CD8-positive, alpha-beta memory T cell (primary cell): ENCODE data around the gene CNOT4. TPM values are rescaled to one million over a fixed set of nuclear protein-coding genes. Genes with fewer than 3 reads are reported as not detected.

Experiments
- CTCF ChIA-PET: fragments of 350-600 bp; sonication (Branson Sonifier 250); formaldehyde crosslinking; loops from one replicate; lab custom pipeline; 2021; ENCODE audit warnings: antibody characterized with exemption; lab: Charles Lee
- POLR2A ChIA-PET: fragments of 350-600 bp; sonication (Branson Sonifier 250); formaldehyde crosslinking; loops from one replicate; lab custom pipeline; 2021; ENCODE audit warnings: antibody characterized with exemption; lab: Charles Lee
- DNase-seq, 5 donors: peaks; one replicate each; pipeline versions ENCODE4 v3.0.0 to v3.0.0-alpha.2; 2020 to 2022; ENCODE audit warnings: mixed read lengths in 1 of 5
- H3K27ac ChIP-seq: one replicate; pipeline ENCODE4 v1.7.0; 2013; ENCODE audit warnings: low read depth, mild to moderate bottlenecking, low read length, moderate library complexity
- H3K27me3 ChIP-seq: 2 replicates; pipeline ENCODE4 v1.7.0; 2013; ENCODE audit warnings: low read length, mild to moderate bottlenecking; ENCODE audit not compliant: insufficient read depth, poor library complexity, severe bottlenecking
- H3K36me3 ChIP-seq: 2 replicates; pipeline ENCODE4 v1.7.0; 2013; ENCODE audit warnings: mild to moderate bottlenecking, low read length, moderate library complexity; ENCODE audit not compliant: insufficient read depth
- H3K4me1 ChIP-seq: 2 replicates; pipeline ENCODE4 v1.7.0; 2013; ENCODE audit warnings: mild to moderate bottlenecking, low read length, moderate library complexity; ENCODE audit not compliant: insufficient read depth
- H3K4me3 ChIP-seq: 2 replicates; pipeline ENCODE4 v1.7.0; 2013; ENCODE audit warnings: mild to moderate bottlenecking, low read length
- H3K9me3 ChIP-seq: 2 replicates; pipeline ENCODE4 v1.7.0; 2013; ENCODE audit warnings: mild to moderate bottlenecking, low read length
- H3K27ac Mint-ChIP-seq, 8 donors: one replicate each; pipeline ENCODE4 v1.8.0; 2020 to 2021; ENCODE audit warnings: mixed read lengths in 8 of 8, mild to moderate bottlenecking in 6 of 8, inconsistent platforms in 3 of 8, moderate library complexity in 3 of 8
- H3K27me3 Mint-ChIP-seq, 2 donors: one replicate each; pipeline ENCODE4 v1.8.0; 2020 to 2021; ENCODE audit warnings: mixed read lengths in 2 of 2, mild to moderate bottlenecking in 1 of 2, moderate library complexity in 1 of 2
- H3K36me3 Mint-ChIP-seq, 3 donors: one replicate each; pipeline ENCODE4 v1.8.0; 2020 to 2021; ENCODE audit warnings: mixed read lengths in 3 of 3, inconsistent platforms in 1 of 3, mild to moderate bottlenecking in 1 of 3
- H3K4me1 Mint-ChIP-seq, 3 donors: one replicate each; pipeline ENCODE4 v1.8.0; 2020 to 2021; ENCODE audit warnings: mixed read lengths in 3 of 3, inconsistent platforms in 1 of 3, mild to moderate bottlenecking in 1 of 3
- H3K4me3 Mint-ChIP-seq, 7 donors: one replicate each; pipeline ENCODE4 v1.8.0; 2020 to 2021; ENCODE audit warnings: mixed read lengths in 7 of 7, mild to moderate bottlenecking in 6 of 7, moderate library complexity in 4 of 7, inconsistent platforms in 2 of 7
- H3K9me3 Mint-ChIP-seq, 5 donors: one replicate each; pipeline ENCODE4 v1.8.0; 2020 to 2022; ENCODE audit warnings: mixed read lengths in 5 of 5, mild to moderate bottlenecking in 3 of 5, moderate library complexity in 2 of 5, inconsistent platforms in 1 of 5
- polyA plus RNA-seq: library from polyadenylated mRNA; unstranded; fragments of 300-500 nt; fragmentation: Illumina TruSeq; gene quantifications from one replicate; pipeline ENCODE4 v1.2.3, GENCODE V29; 2021
- total RNA-seq, 2 experiments: library from RNA; stranded (reverse); gene quantifications; one replicate each; pipeline ENCODE4 v1.2.3, GENCODE V29; 2021

The CNOT4 gene
- total and polyA plus RNA-seq, 3 experiments from 2014 or later = 19.3 to 21.8 (median 21.5) TPM

GRCh38 chr7:135523146-135523545 is 13.2 kb upstream of the CNOT4 start:
- Mint-ChIP-seq H3K4me1 (no peaks in the 10 kb centered on the region), H3K4me3 (no peak overlapping the region), H3K9me3 (peaks cover 0 to 3% (median 0%) of the 10 kb centered on the region in 5 donors), H3K27me3 (peaks cover 9% of the 10 kb centered on the region in 2 donors), H3K36me3 (peaks cover 0 to 5% (median 0%) of the 10 kb centered on the region in 3 donors), H3K27ac (no peak overlapping the region)
- Histone ChIP-seq H3K4me1 (no peaks in the 10 kb centered on the region), H3K4me3 (no peak overlapping the region), H3K27ac (no peak overlapping the region), H3K9me3 (no peaks in the 10 kb centered on the region), H3K36me3 (no peaks in the 10 kb centered on the region), H3K27me3 (no peaks in the 10 kb centered on the region)
- CTCF ChIA-PET = no interaction called here
- POLR2A ChIA-PET = no interaction called here
- no peak for DNase-seq

DNA sequence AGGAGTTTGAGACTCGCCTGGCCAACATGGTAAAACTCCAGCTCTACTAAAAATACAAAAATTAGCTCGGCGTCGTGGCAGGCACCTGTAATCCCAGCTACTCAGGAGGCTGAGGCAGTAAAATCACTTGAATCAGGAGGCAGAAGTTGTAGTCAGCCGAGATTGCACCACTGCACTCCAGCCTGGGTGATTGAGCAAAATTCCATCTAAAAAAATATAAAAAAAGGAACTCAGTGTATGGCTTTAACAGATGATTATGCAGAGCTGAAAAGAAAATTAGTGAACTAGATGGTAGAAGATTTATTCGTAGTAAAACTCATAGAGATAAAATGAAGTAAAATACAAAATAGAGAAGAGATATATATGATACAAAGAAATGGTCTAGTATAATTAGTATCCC is 12.6 kb upstream of the CNOT4 start:
- ChIA-PET POLR2A (no interaction called here), CTCF (no interaction called here)
- Histone ChIP-seq H3K4me3 (no peak overlapping the region), H3K36me3 (no peaks in the 10 kb centered on the region), H3K4me1 (no peaks in the 10 kb centered on the region), H3K27me3 (no peaks in the 10 kb centered on the region), H3K9me3 (no peaks in the 10 kb centered on the region), H3K27ac (no peak overlapping the region)
- Mint-ChIP-seq H3K36me3 (peaks cover 0 to 5% (median 0%) of the 10 kb centered on the region in 3 donors), H3K9me3 (peaks cover 0 to 3% (median 0%) of the 10 kb centered on the region in 5 donors), H3K27me3 (peaks cover 9% of the 10 kb centered on the region in 2 donors), H3K27ac (no peak overlapping the region), H3K4me1 (no peaks in the 10 kb centered on the region), H3K4me3 (no peak overlapping the region)
- no peak for DNase-seq

DNA sequence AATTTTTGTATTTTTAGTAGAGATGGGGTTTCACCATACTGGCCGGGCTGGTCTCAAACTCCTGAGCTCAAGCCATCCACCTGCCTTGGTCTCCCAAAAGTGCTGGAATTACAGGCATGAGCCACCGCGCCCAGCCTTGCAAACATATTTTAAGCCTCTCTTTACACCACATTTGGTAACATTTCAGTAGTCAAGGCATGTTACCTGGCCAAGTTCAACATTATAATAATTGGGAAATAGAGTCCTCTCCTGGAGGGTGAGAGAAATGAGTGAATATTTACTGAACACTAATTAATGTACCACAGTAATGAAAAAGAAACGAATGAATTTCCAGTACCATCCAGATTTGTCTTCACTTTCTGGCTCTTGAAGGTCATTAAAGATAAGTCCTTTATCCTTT is 10.0 kb upstream of the CNOT4 start:
- ChIA-PET CTCF (interaction anchor here (1.3 kb wide), 2 partner anchors 21 to 125 kb away, joined by 3 read pairs; no protein-coding TSS in a partner anchor), POLR2A (no interaction called here)
- Histone ChIP-seq H3K27ac (no peak overlapping the region), H3K36me3 (no peaks in the 10 kb centered on the region), H3K27me3 (no peaks in the 10 kb centered on the region), H3K9me3 (no peaks in the 10 kb centered on the region), H3K4me1 (no peaks in the 10 kb centered on the region), H3K4me3 (no peak overlapping the region)
- Mint-ChIP-seq H3K4me3 (no peak overlapping the region), H3K36me3 (peaks cover 0 to 5% (median 0%) of the 10 kb centered on the region in 3 donors), H3K27ac (no peak overlapping the region), H3K4me1 (no peaks in the 10 kb centered on the region), H3K27me3 (peaks cover under 1 to 3% of the 10 kb centered on the region in 2 donors), H3K9me3 (peaks cover 0 to 3% (median 0%) of the 10 kb centered on the region in 5 donors)
- no peak for DNase-seq

GRCh38 chr7:135519233-135519688 is 9.4 kb upstream of the CNOT4 start:
- no peak overlapping the region for H3K4me3 ChIP-seq
- no peaks in the 10 kb centered on the region for H3K27me3 ChIP-seq
- Mint-ChIP-seq H3K9me3 (peaks cover 0 to 3% (median 0%) of the 10 kb centered on the region in 5 donors), H3K27ac (no peak overlapping the region), H3K4me1 (no peaks in the 10 kb centered on the region), H3K27me3 (peaks cover 0 to 3% of the 10 kb centered on the region in 2 donors), H3K36me3 (peaks cover 0 to 5% (median 0%) of the 10 kb centered on the region in 3 donors), H3K4me3 (no peak overlapping the region)
- no peak for DNase-seq
- no peak overlapping the region for H3K27ac ChIP-seq
- ChIA-PET CTCF (interaction anchor here (1.3 kb wide), 2 partner anchors 21 to 126 kb away, joined by 3 read pairs; no protein-coding TSS in a partner anchor), POLR2A (no interaction called here)
- no peaks in the 10 kb centered on the region for H3K4me1 ChIP-seq
- no peaks in the 10 kb centered on the region for H3K9me3 ChIP-seq
- no peaks in the 10 kb centered on the region for H3K36me3 ChIP-seq

GRCh38 chr7:135518748-135519147 is 8.8 kb upstream of the CNOT4 start:
- POLR2A ChIA-PET = no interaction called here
- DNase-seq = no peak
- Mint-ChIP-seq H3K27me3 (peaks cover 0 to 3% of the 10 kb centered on the region in 2 donors), H3K27ac (no peak overlapping the region), H3K4me3 (no peak overlapping the region), H3K36me3 (peaks cover 0 to 5% (median 0%) of the 10 kb centered on the region in 3 donors), H3K4me1 (no peaks in the 10 kb centered on the region), H3K9me3 (peaks cover 0 to 3% (median 0%) of the 10 kb centered on the region in 5 donors)
- H3K4me1 ChIP-seq = no peaks in the 10 kb centered on the region
- H3K27me3 ChIP-seq = no peaks in the 10 kb centered on the region
- no peak overlapping the region for H3K27ac ChIP-seq
- no peaks in the 10 kb centered on the region for H3K9me3 ChIP-seq
- no peak overlapping the region for H3K4me3 ChIP-seq
- H3K36me3 ChIP-seq = no peaks in the 10 kb centered on the region
- CTCF ChIA-PET = interaction anchor here (1.3 kb wide), 2 partner anchors 22 to 126 kb away, joined by 3 read pairs; no protein-coding TSS in a partner anchor

DNA sequence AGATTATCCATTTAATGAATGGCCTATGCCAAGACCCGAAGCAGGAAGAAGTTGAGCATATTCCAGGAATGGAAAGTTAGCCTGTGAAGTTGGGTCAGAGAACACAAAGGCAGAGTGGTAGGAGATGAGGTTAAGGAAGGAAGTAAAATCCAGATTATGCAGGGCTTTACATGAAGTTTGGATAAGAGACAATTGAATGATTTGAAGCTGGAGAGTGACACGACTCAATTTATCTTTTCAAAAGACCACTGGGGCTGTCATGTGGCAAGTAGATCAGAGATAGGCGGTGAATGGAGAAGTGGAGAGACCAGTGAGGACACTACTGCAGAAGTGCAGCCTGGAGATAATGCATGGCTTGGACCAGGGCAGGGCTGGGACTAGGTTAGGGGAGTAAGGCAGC is 7.2 kb upstream of the CNOT4 start:
- Histone ChIP-seq H3K36me3 (no peaks in the 10 kb centered on the region), H3K27me3 (no peaks in the 10 kb centered on the region), H3K4me1 (no peaks in the 10 kb centered on the region), H3K4me3 (no peak overlapping the region), H3K9me3 (no peaks in the 10 kb centered on the region), H3K27ac (no peak overlapping the region)
- Mint-ChIP-seq H3K27ac (no peak overlapping the region), H3K9me3 (no peaks in the 10 kb centered on the region), H3K4me3 (no peak overlapping the region), H3K4me1 (no peaks in the 10 kb centered on the region), H3K27me3 (no peaks in the 10 kb centered on the region), H3K36me3 (no peaks in the 10 kb centered on the region)
- ChIA-PET POLR2A (no interaction called here), CTCF (no interaction called here)
- DNase-seq = no peak

- no peak overlapping the region for H3K27ac ChIP-seq
- Mint-ChIP-seq H3K27me3 (no peaks in the 10 kb centered on the region), H3K9me3 (no peaks in the 10 kb centered on the region), H3K4me1 (no peaks in the 10 kb centered on the region), H3K27ac (no peak overlapping the region), H3K36me3 (no peaks in the 10 kb centered on the region), H3K4me3 (no peak overlapping the region)
- DNase-seq = no peak
- ChIA-PET POLR2A (no interaction called here), CTCF (no interaction called here)
- H3K36me3 ChIP-seq = no peaks in the 10 kb centered on the region
- no peak overlapping the region for H3K4me3 ChIP-seq
- H3K9me3 ChIP-seq = no peaks in the 10 kb centered on the region
- H3K4me1 ChIP-seq = peaks cover 6% of the 10 kb centered on the region
- H3K27me3 ChIP-seq = no peaks in the 10 kb centered on the region
Observed at GRCh38 chr7:135514856-135515255, 5.0 kb upstream of the CNOT4 start.

DNA sequence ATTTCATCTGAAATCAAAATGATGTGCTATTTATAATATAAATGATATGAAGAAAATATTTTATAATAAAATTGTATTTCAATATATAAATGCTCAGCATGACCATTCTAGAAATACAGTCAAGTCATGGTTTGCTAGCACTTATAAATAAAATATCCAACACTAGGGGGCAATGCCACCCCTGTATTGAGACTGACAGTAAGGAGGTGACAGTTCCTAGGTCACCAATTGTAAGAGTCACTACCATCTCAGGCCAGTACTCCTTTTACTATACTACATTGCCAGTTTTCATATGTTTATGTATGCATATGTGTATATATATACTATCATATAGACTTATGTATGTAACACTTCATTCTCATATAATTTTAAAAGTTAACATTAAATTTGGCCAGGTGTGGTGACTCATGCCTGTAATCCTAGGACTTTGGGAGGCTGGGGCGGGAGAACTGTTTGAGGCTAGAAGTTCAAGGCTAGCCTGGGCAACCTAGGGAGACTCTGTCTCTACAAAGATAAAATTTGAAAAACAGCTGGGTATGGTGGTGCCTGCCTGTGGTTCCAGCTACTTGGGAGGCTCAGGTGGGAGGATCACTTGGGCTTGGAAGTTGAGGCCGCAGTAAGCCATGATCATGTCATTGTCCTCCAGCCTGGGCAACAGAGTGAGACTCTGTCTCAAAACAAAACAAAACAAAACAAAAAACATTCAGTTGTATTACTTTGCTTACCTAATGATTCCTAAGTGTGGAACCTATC is 2.4 kb upstream of the CNOT4 start:
- no peaks in the 10 kb centered on the region for H3K36me3 ChIP-seq

More for the DNA sequence above, 2.4 kb upstream of the CNOT4 start:
- Histone ChIP-seq H3K4me3 (no peak overlapping the region), H3K9me3 (no peaks in the 10 kb centered on the region), H3K27ac (no peak overlapping the region), H3K4me1 (peaks cover 23% of the 10 kb centered on the region), H3K27me3 (no peaks in the 10 kb centered on the region)
- H3K9me3 Mint-ChIP-seq = no peaks in the 10 kb centered on the region
- peaks cover 0 to 4% (median 3%) of the 10 kb centered on the region in 3 donors for H3K4me1 Mint-ChIP-seq
- H3K27me3 Mint-ChIP-seq = no peaks in the 10 kb centered on the region
- no peak overlapping the region for H3K4me3 Mint-ChIP-seq
- peak in 2 of 5 donors; percentile 59 for DNase-seq
- H3K36me3 Mint-ChIP-seq = peaks cover 0 to 4% (median 0%) of the 10 kb centered on the region in 3 donors
- ChIA-PET CTCF (no interaction called here), POLR2A (no interaction called here)
- no peak overlapping the region for H3K27ac Mint-ChIP-seq
